Gastrocnemius medialis (tissue), 4 donors: ENCODE measurements around the gene IFI16.

Experiments used
- POLR2A ChIP-seq, 2 donors: fragments of 450-650 bp; IDR thresholded peaks; one replicate each; pipeline ENCODE4 v1.6.1; 2017; ENCODE audit warnings: antibody characterized with exemption in 2 of 2, mild to moderate bottlenecking in 2 of 2, moderate library complexity in 2 of 2
- TF ChIP-seq, protein P1 (sequence below), 5 experiments: fragments of 450-650 bp in 3 of 5; fragments of 200-600 bp in 2 of 5; sonication (generic) in 2 of 5; IDR thresholded peaks in 4 of 5; conservative IDR thresholded peaks in 1 of 5; 1 replicate in 4 of 5; 2 replicates in 1 of 5; pipeline ENCODE4 v1.5.1; 2016 to 2019; ENCODE audit warnings: antibody characterized with exemption in 5 of 5, mild to moderate bottlenecking in 3 of 5, moderate library complexity in 3 of 5

DNA sequence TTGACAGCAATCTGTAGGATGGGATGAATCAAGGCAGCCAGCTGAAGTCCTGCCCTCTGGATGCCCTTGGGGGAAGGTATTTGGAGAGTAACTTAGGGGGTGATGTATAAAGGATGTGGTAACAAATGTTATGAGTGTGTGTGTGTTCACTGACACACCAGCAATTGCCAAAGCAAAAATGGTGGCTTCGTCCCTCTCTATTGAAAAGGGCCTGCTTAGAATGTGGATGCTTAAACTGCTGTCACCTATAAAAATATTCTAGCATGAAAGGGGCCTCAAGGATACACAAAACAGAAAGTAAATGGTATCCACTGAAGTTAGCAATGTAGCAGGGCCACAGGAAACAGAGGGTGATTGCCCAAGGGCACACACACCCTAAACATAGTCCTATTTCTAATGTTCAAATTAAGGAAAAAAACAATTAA lies 81.9 kb downstream of the IFI16 start:
- TF ChIP-seq, protein P1, sequence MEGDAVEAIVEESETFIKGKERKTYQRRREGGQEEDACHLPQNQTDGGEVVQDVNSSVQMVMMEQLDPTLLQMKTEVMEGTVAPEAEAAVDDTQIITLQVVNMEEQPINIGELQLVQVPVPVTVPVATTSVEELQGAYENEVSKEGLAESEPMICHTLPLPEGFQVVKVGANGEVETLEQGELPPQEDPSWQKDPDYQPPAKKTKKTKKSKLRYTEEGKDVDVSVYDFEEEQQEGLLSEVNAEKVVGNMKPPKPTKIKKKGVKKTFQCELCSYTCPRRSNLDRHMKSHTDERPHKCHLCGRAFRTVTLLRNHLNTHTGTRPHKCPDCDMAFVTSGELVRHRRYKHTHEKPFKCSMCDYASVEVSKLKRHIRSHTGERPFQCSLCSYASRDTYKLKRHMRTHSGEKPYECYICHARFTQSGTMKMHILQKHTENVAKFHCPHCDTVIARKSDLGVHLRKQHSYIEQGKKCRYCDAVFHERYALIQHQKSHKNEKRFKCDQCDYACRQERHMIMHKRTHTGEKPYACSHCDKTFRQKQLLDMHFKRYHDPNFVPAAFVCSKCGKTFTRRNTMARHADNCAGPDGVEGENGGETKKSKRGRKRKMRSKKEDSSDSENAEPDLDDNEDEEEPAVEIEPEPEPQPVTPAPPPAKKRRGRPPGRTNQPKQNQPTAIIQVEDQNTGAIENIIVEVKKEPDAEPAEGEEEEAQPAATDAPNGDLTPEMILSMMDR (IDR thresholded peaks at IDR 0.05 in 4 of 5, conservative IDR thresholded peaks at IDR 0.05 in 1 of 5) = no peak
- no peak for TF ChIP-seq POLR2A (IDR thresholded peaks at IDR 0.05)
